DMS53 treated with DMSO at 0.1 percent for 48 hours (cell line): ENCODE measurements around the gene HIVEP3.

Experiments
- DNase-seq: peaks from one replicate; lab custom pipeline; 2025; ENCODE audit not compliant: unreplicated experiment; lab: John Stamatoyannopoulos, UW

Gene HIVEP3

DNA sequence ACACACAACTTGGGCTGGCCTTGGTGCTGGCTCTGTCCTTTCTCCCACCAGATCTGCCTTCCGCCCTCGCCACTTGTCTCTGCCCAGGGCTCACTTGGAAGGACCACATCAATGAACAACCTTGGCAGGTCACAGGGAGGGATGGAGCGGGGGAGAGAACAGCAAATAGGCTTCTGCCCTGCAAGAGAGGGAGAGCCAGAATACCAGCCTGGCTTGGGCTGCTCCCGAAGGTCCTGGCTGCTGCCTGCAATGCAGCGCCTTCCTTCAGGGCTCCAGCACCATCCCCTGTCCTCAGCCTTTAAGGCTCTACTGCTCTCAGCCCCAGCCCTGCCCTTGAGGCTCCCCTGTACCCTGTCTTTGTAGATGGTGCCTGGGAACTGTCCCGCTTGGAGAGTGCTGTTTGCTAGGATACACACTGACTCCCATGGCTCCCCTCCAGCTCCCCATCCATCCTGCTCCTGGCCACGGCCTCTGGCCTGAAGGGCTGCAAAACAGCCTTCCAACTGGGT is 43.8 kb downstream of the HIVEP3 start:
- DNase-seq, result no peak

GRCh38 chr1:41874151-41874719 is 44.5 kb downstream of the HIVEP3 start:
- no peak for DNase-seq

GRCh38 chr1:41872074-41872473 is 46.6 kb downstream of the HIVEP3 start:
- no peak for DNase-seq

- DNase-seq, result no peak
Observed at GRCh38 chr1:41870076-41870562, 48.6 kb downstream of the HIVEP3 start.

- DNase-seq, result no peak
Observed at GRCh38 chr1:41868241-41868998, 50.3 kb downstream of the HIVEP3 start.

GRCh38 chr1:41866285-41866684 is 52.4 kb downstream of the HIVEP3 start:
- no peak for DNase-seq

GRCh38 chr1:41864471-41865040 is 54.2 kb downstream of the HIVEP3 start:
- DNase-seq, result no peak

- no peak for DNase-seq
Observed at GRCh38 chr1:41863718-41864117, 55.0 kb downstream of the HIVEP3 start.

- DNase-seq, result peak; percentile 71
Observed at GRCh38 chr1:41862384-41863221, 56.1 kb downstream of the HIVEP3 start.

- DNase-seq, result no peak
Observed at GRCh38 chr1:41861535-41862383, 57.0 kb downstream of the HIVEP3 start.

- DNase-seq, result no peak
Observed at GRCh38 chr1:41860771-41861170, 58.0 kb downstream of the HIVEP3 start.

GRCh38 chr1:41860214-41860613 is 58.5 kb downstream of the HIVEP3 start:
- DNase-seq, result no peak

DNA sequence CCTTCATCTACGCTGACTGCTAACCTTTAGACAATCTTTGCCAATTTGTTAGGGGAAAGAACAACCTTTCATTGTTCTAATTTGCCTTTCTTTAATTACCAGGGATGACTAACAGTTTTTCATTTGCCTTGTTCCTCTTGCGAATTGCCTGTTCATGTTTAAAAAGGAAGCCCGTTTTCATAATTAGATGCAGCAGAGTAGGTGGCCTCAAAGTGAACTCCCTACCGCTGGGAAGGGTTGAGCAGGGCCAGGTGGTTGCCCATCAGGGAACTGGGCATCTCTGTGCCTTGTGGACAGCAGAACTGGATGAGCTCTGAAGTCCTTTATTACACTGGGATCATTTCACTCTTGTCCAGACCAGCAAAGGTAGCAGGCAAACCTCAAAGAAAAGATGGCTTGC is 59.0 kb downstream of the HIVEP3 start:
- no peak for DNase-seq

- DNase-seq, result no peak
Observed at GRCh38 chr1:41856944-41857285, 61.8 kb downstream of the HIVEP3 start.

DNA sequence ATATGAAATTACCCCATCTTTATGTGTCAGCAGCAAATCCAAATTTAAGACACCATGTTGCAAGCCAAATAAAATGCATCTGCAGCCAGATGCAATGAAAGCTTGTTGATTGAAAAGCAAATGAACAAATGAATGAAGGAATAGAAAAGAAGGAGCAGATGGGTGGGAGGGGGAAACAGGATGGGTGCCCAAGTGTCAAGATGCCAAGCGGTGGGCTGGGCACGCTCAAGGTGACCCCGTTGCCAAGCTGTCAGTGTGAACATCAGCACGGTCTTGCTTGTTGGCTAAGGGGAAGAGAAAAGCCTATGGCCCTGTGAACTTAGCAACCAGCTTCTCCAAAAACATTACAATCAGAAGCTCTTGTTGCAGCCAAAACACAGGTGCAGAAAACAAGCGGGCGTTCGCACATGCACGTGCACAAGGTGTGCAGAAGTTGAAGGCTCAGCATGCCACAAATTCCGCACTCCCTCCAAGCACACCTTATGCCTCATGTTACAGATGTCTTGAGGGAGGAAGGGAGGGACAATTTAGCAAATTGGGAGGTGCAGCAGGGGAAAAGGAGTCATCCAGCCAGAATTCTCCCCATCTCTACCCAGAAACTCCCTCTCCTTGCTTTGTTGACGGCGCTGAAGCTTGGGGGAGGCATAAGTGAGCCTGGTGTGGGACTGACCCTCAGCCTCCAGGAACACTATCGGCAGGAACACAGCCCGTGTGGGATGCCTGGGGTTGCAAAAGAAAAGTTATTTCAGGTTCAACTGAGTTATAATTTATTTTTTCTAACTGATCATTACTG is 62.4 kb downstream of the HIVEP3 start:
- no peak for DNase-seq

- DNase-seq, result no peak
Observed at GRCh38 chr1:41855713-41856112, 63.0 kb downstream of the HIVEP3 start.

DNA sequence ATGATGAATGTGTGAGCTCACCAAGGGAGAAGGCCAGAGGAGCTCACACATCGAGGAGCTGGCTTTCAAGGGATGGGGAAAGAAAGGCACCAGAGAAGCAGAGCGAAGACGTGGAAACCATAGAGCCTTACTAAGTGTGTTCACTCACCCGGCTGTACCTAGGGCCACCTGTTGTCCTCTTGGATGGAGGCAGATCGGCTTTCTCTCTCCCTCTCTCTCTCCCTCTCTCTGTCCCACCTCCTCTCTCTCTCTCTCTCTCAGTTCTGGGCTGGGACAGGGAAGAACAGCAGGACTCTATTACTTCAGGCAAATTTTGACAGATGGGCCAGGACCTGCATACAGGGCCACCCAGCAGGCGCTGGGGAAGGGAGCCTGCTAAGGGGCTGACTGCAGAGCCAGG is 64.8 kb downstream of the HIVEP3 start:
- DNase-seq, result no peak

DNA sequence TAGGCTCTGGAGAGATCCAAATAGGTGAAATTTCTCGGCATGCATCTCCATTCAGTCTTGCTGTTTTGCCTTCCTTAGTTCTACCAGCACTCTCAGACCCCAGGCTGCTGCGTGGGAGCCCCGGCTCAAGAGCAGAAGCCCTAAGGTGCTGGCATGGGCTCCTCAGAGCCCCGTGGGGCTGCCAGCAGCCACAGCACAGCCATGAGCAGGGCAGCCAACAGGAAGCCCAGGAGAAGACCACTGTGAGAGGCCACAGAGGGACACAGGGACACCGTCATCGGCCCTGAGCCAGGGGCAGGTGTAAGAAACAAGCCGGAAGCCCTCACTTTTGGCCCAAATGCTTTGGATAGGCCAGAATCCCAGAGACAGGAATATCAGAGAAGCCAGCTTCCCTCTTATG is 66.6 kb downstream of the HIVEP3 start:
- DNase-seq, result no peak

DNA sequence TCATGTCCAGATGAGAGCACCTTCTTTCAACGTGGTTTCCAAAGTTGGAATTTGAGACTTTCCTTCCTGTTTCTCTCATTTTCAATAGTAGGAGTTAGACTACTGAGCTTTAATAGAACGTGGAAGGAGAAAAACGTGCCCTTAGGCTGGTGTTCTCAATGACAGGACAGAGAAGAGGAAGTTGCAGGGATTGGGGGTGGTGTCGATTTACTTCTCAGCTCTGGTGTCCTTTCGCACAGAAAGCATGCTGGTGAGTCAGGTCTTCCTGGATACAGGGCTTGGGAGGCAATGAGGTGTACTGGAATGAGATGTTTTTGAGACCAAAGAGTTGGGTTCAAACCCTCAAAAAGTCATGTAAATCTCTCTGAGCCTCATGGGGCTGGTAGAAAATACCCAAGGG is 67.1 kb downstream of the HIVEP3 start:
- no peak for DNase-seq

- DNase-seq, result no peak
Observed at GRCh38 chr1:41850029-41850428, 68.7 kb downstream of the HIVEP3 start.
